Fibroblast of mammary gland (primary cell): Measurements from ENCODE around the gene PGLYRP4.

Source experiments
- DNase-seq: peaks from one replicate; pipeline ENCODE4 v3.0.0-alpha.2; 2010; ENCODE audit warnings: low read depth
- H3K4me3 ChIP-seq: 2 replicates; pipeline ENCODE4 v1.5.1; 2011; ENCODE audit warnings: low read depth, mild to moderate bottlenecking, low read length, moderate library complexity; ENCODE audit not compliant: control insufficient read depth
- TF ChIP-seq, protein P1 (sequence below): conservative IDR thresholded peaks from 2 replicates; pipeline ENCODE4 v1.5.1; 2011; ENCODE audit warnings: low read depth, low read length, inconsistent platforms; ENCODE audit not compliant: control insufficient read depth, insufficient read depth

PGLYRP4 gene

DNA sequence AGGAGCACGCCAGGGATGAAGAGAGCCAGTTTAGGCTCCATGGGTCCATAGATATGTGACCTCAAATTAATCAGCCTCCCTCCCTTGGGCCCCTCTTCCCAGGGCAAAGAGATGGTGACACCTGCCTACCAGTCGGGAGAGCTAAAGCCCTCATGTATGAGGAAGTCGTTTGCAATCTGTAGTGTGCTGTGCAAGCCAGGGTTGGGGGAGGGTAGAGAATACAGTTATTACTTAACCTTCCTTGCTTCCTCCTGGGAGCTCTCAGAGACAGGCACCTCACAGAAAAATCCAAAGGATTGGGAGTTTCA lies 4.0 kb downstream of the PGLYRP4 start:
- DNase-seq, result no peak
- no peak overlapping the region for H3K4me3 ChIP-seq
- TF ChIP-seq, protein P1, sequence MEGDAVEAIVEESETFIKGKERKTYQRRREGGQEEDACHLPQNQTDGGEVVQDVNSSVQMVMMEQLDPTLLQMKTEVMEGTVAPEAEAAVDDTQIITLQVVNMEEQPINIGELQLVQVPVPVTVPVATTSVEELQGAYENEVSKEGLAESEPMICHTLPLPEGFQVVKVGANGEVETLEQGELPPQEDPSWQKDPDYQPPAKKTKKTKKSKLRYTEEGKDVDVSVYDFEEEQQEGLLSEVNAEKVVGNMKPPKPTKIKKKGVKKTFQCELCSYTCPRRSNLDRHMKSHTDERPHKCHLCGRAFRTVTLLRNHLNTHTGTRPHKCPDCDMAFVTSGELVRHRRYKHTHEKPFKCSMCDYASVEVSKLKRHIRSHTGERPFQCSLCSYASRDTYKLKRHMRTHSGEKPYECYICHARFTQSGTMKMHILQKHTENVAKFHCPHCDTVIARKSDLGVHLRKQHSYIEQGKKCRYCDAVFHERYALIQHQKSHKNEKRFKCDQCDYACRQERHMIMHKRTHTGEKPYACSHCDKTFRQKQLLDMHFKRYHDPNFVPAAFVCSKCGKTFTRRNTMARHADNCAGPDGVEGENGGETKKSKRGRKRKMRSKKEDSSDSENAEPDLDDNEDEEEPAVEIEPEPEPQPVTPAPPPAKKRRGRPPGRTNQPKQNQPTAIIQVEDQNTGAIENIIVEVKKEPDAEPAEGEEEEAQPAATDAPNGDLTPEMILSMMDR, result no peak

DNA sequence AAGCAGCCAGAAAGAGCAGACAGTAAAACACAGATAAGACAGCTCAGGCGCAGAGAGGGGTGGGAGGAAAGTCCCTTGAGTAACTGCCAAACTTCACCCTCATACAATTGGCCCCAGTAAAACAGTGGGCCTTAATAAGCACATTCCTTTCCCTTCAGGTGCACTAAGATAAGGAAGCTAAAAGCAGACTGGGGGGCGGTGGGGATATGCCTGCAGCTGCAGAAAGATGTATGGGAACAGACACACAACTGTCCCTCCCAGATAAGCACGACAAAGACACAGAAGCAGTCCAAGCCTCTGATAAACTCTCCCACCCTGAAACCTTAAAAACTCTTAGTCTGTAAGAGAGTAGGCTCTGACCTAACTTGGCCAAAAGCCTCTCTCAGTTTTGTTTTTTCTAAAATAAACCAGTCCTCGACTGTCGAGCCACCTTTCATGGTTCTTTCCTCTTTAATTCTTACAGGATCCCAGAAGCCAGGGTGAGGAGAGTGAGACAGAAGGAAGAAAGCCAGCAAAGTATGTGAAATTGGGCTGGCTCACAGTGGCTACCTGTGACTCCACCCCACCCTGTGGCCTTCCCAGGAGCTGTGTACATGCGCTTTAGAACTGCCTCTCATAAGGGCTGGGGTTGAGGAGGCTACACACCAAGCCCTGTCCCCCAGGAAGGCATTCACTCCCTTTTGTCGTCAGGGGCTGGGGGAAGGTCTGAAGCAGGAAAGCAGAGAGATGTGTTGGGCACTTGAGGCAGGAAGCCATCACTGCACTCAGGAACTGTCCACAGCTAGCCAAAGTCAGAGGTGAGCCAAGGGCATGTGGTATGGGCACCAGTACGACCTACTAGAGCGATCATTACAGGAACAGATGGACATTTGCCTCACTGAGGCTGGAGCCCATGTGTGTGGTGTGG lies 4.6 kb downstream of the PGLYRP4 start:
- TF ChIP-seq, protein P1, result no peak
- DNase-seq, result no peak
- H3K4me3 ChIP-seq, result no peak overlapping the region

- H3K4me3 ChIP-seq, result no peak overlapping the region
- TF ChIP-seq, protein P1, result no peak
- DNase-seq, result no peak
These were observed 5.5 kb downstream of the PGLYRP4 start for GRCh38 chr1:153343040-153343681.

DNA sequence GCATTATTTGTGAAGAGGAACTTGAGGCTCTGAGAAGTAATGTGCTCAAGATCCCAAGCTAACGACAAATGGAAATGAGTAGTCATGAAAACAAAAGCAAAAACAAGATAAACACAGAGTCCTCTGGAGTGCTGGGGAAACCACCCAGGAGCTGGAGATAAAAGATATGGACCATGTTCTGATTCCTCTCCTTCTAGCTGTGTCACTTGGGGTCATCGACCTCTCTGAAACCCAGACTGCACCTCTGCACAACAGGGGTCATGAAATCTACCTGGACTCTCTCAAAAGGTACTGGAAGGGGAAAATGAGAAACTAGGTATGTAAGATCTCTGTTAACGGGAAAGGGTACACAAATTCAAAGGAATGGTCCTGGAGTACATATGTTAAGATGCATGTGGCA lies 6.5 kb downstream of the PGLYRP4 start:
- no peak overlapping the region for H3K4me3 ChIP-seq
- TF ChIP-seq, protein P1, result no peak
- DNase-seq, result no peak

GRCh38 chr1:153341431-153341934 lies 7.2 kb downstream of the PGLYRP4 start:
- DNase-seq, result no peak
- TF ChIP-seq, protein P1, result no peak
- H3K4me3 ChIP-seq, result no peak overlapping the region

DNA sequence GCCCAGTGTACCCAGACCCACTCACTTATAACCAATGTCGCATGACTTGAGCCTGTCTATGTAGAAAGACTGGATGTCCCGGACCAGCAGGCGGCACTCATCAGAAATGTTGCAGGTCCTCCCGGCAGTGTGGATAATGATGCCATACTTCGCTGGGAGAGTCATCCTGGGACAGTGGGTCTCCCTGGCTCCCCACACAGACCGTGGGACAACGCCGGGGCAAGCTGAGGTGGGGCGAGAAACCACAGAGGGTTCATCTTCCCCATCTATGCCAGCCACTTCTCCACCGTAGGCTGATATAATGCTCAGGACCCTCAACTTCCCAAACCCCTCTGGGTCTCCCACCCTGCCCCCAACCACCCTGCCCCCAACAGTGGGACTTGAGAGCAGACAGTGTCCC lies 8.3 kb downstream of the PGLYRP4 start:
- H3K4me3 ChIP-seq, result no peak overlapping the region
- TF ChIP-seq, protein P1, result no peak
- no peak for DNase-seq
